ENCODE data around the gene CMIP. TPM values are rescaled to one million over a fixed set of nuclear protein-coding genes. Genes with fewer than 3 reads are reported as not detected.

Gene CMIP
- total RNA-seq, 4 donors from 2014 or later: 16.7 to 104 (median 43.6) TPM

DNA sequence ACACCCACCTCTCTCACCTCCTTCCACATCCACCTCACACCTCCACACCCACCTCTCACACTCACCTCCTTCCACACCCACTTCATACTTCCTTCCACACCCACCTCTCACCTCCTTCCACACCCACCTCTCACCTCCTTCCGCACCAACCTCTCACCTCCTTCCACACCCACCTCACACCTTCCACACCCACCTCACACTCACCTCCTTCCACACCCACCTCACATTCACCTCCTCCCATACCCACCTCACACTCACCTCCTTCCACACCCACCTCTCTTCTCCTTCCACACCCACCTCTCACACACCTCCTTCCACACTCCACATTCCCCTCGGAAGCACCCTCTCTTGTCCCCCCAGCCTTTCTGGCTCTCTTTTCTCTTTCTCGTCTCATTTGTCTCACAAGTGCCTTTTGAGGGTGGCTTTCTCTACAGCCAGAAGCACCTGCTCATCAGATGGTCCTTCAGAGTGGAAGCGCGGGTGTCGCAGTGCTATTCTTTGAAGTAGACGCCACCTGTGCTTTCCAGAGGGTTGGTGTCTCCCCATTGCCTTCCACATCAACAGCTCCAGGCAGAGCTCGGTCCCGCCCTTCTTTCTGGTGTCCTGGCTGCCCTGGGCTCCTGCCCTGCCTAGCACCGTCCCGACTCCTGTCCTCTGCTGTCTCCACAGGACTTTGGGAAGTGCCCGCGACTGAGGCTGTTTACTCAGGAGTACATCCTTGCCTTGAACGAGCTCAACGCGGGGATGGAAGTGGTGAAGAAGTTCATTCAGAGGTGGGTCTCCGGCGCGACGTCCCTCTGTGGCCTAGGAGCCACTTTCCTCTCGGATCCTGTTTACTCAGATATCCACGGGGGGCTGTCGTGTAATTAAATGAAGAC is 225.1 kb downstream of the CMIP start:
- Histone ChIP-seq H3K9me3 (no peaks in the 10 kb centered on the region), H3K4me1 (no peaks in the 10 kb centered on the region), H3K4me3 (no peak overlapping the region), H3K27ac (no peak overlapping the region), H3K36me3 (no peaks in the 10 kb centered on the region), H3K27me3 (no peaks in the 10 kb centered on the region)
- no peak for TF ChIP-seq POLR2A (IDR thresholded peaks at IDR 0.05)
- TF ChIP-seq, protein P1, sequence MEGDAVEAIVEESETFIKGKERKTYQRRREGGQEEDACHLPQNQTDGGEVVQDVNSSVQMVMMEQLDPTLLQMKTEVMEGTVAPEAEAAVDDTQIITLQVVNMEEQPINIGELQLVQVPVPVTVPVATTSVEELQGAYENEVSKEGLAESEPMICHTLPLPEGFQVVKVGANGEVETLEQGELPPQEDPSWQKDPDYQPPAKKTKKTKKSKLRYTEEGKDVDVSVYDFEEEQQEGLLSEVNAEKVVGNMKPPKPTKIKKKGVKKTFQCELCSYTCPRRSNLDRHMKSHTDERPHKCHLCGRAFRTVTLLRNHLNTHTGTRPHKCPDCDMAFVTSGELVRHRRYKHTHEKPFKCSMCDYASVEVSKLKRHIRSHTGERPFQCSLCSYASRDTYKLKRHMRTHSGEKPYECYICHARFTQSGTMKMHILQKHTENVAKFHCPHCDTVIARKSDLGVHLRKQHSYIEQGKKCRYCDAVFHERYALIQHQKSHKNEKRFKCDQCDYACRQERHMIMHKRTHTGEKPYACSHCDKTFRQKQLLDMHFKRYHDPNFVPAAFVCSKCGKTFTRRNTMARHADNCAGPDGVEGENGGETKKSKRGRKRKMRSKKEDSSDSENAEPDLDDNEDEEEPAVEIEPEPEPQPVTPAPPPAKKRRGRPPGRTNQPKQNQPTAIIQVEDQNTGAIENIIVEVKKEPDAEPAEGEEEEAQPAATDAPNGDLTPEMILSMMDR (IDR thresholded peaks at IDR 0.05): no peak
- no peak for DNase-seq
- intact Hi-C loops (cut with DNase I; ENCODE audit: low total_unique reads): no loop called here

DNA sequence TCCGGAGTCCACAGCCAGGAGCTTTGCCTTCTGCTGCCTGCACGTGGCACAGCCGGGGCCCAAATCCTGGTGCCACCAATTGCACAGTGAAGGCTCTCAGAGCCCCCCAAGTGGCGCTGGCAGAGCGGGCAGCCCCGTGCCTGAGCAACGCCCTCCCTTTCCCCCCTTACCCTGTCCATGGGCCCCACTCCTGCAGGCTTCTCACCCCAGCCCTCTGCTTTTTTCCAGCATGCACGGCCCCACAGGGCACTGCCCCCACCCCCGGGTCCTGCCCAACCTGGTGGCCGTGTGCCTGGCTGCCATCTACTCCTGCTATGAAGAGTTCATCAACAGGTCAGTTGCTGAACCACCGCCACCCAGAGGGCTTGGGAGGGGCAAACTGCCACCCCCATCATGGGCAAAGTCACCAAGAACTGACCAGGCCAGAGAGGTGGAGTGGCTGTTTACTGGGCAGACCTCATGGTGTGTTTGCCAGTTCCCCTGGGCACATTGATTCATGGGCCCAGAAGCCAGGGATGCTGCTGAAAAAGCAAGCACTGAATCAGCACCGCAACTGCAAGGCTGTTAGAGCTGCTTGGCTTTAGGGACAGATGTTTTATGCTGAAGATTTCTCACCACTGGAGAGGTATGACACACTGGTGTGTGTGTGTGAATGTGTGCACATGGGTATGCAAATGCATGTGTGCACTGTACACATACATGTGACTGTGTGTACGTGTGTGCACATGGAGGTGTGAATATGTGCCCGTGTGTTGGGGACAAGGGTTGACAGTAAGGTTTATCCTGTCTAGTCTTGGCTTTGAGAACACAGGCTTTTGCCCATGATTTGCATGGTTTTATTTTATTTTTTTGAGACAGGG is 227.4 kb downstream of the CMIP start:
- no peak for TF ChIP-seq POLR2A (IDR thresholded peaks at IDR 0.05)
- TF ChIP-seq, protein P1 (IDR thresholded peaks at IDR 0.05): no peak
- Histone ChIP-seq H3K36me3 (no peaks in the 10 kb centered on the region), H3K4me3 (no peak overlapping the region), H3K27me3 (no peaks in the 10 kb centered on the region), H3K9me3 (no peaks in the 10 kb centered on the region), H3K27ac (no peak overlapping the region), H3K4me1 (no peaks in the 10 kb centered on the region)
- intact Hi-C loops (cut with DNase I; ENCODE audit: low total_unique reads): no loop called here
- DNase-seq: no peak

DNA sequence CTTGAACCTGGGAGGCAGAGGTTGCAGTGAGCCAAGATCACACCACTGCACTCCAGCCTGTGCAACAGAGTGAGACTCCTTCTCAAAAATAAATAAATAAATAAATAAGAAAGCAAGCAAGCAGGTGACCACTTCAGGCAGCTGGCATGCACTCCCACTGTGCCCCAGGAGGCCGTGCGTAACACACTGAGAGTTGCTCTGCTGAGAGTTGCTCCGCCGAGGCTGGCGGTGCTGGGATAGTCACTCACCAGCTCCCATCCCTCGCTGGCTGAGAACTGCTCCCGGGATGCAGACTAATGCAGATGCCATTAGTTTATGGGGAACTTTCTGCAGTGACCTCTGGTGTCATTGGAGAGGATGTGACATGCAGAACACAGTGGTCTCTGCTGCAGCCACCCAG is 228.8 kb downstream of the CMIP start:
- Histone ChIP-seq H3K9me3 (no peaks in the 10 kb centered on the region), H3K27ac (no peak overlapping the region), H3K4me1 (no peaks in the 10 kb centered on the region), H3K27me3 (no peaks in the 10 kb centered on the region), H3K36me3 (no peaks in the 10 kb centered on the region), H3K4me3 (no peak overlapping the region)
- no peak for DNase-seq
- no peak for TF ChIP-seq POLR2A (IDR thresholded peaks at IDR 0.05)
- TF ChIP-seq, protein P1 (IDR thresholded peaks at IDR 0.05): no peak
- intact Hi-C loops (cut with DNase I; ENCODE audit: low total_unique reads): no loop called here

DNA sequence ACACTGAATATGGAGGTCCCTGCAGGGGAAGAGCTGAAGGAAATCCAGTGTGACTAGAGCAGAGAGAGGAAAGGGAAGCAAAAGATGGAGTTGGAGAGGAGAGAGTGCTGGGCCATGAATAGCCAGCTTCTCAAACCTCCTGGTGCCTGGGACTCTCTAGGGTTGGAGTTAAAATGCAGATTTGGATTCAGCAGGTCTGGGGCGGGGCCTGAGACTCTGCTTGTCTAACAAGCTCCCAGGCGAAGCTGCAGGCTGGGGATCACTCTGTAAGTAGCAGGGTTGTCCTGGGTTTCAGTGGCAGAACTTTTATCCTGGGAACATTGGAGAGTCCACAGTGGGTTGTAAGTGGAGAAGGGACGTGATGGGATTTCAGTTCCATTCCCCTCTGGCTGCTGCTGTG is 231.1 kb downstream of the CMIP start:
- no peak for TF ChIP-seq POLR2A (IDR thresholded peaks at IDR 0.05)
- TF ChIP-seq, protein P1 (IDR thresholded peaks at IDR 0.05): no peak
- Histone ChIP-seq H3K27me3 (no peaks in the 10 kb centered on the region), H3K27ac (no peak overlapping the region), H3K36me3 (no peaks in the 10 kb centered on the region), H3K4me1 (no peaks in the 10 kb centered on the region), H3K9me3 (no peaks in the 10 kb centered on the region), H3K4me3 (no peak overlapping the region)
- intact Hi-C loops (cut with DNase I; ENCODE audit: low total_unique reads): no loop called here
- DNase-seq: no peak
